NCI-H526 (cell line): ENCODE measurements around the gene G6PC2.

Source experiments
- DNase-seq, 2 experiments: peaks; one replicate each; lab custom pipeline; 2025; lab: John Stamatoyannopoulos, UW

Gene G6PC2

DNA sequence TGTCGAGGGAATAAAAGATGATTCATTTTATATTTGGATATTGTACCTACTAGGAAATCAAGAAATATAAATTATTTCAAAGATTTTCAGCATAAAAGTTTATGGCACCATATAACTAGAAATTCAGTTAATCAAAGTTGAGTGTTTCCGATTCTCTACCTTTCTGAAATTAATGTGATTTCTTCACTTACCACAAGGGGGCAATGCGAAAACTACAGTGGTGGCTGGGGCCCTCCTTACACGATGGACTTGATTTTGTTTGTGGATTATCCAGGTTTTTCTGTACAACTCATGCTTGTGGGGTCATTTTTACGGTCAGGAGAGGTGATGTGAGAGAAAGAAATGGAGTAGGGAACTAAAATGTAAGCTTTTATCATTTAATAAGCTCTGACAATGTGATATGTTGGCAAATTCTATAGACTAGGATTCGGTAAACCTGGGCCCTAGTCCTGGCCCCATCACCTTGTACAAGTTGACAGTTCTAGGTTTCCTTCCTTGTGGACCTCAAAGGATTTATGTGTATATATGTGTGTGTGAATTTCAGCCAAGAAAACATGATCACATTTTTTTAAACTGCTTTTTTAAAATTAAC, 47.6 kb downstream of the G6PC2 start:
- DNase-seq = peak; percentile 13 to 35

DNA sequence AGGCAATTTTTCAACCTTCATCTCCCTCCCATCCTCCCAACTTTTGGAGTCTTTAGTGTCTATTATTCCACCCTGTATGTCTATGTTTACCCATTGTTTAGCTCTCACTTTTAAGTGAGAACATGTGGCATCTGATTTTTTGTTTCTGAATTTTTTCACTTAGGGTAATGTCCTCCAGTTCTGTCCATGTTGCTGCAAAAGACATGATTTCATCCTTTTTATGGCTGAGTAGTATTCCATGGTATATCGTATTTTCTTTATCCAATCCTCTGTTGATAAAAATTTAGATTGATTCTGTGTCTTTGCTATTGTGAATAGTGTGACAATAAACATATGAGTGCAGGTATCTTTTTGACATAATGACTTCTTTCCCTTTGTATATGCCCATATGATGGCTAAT, 48.2 kb downstream of the G6PC2 start:
- no peak for DNase-seq

DNA sequence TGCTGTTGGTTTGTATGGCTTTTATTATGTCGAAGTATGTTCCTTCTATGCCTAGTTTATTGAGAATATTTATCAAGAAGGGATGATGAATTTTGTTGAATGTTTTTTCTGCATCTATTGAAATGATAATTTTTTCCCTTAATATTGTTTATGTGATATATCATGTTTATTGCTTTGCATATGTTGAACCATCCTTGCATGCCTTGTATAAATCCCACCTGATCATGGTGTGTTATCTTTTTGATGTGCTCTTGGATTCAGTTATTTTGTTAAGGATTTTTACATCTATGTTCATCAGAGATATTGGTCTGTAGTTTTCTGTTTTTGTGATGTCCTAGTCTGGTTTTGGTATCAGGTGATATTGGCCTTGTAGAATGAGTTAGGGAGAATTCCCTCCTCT, 50.8 kb downstream of the G6PC2 start:
- DNase-seq = no peak

DNA sequence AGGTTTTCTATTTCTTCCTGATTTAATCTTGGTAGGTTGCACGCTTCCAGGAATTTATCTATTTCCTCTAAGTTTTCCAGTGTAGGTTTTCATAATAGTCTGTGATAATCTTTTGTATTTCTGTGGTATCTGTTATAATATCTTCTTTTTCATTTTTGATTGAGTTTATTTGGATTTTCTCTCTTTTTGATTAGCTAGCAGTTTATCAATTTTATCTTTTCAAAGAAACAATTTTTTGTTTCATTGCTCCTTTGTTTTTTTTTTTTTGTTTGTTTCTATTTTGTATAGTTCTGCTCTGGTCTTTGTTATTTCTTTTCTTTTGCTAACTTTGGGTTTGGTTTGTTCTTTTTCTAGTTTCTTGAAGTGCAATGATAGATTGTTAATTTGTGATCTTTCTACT, 51.3 kb downstream of the G6PC2 start:
- no peak for DNase-seq

DNA sequence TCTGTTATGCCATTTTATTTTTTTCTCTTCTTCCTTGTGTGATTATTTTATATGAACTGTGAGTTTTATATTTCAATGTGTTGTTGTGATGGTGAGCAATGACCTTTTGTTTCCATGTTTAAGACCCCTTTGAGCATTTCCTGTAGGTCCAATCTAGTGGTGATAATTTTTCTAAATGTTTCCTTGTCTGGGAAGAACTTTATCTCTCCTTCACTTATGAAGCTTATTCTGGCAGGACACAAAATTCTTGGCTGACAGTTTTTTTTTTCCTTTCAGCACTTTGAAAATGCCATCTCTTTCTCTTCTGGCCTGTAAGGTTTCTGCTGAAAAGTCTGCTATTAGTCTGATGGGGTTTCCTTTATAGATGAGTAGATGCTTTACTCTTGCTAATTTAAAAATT, 53.2 kb downstream of the G6PC2 start:
- no peak for DNase-seq

DNA sequence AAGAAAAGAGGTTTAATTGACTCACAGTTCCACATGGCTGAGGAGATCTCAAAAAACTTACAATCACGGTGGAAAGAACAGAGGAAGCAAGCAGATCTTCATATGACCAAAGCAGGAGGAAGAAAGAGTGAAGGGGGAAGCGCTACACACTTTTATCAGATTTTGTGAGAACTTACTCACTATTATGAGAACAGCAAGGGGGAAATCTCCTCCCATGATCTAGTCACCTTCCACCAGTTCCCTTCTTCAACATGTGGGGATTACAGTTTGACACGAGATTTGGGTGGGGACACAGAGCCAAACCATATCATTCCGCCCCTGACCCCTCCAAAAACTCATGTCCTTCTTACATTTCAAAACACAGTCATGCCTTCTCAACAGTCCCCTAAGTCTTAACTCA, 54.2 kb downstream of the G6PC2 start:
- DNase-seq = no peak

DNA sequence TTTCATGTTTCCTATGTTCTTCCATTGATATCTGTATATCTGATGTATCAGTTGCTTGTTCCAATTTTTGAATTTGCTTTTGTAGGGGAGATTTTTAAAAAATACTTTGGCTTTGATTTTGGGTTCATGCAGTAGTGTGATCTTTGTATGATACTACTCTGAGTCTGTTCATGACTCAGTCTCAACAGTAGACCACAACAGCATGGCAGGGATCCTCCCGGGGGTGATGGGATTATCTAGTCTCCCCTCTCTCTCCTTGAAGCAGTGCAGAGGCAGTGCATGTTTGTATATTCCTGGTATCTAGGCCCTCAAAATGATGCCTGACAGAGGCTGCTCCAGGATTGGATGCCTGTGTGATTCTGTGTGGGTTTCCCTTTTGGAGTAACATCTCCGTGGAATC, 55.3 kb downstream of the G6PC2 start:
- DNase-seq = no peak
